Activated naive CD8-positive, alpha-beta T cell treated with anti-CD3 and anti-CD28 coated beads, Interleukin-2, amount 50 U/mL, for 16 hours (primary cell): ENCODE measurements around the gene PRRT2.
"Not testable (repeated sequence)": the region's sequence is repeated elsewhere in the genome, so short reads cannot be mapped to it uniquely, and the experiment has no call there.

ENCODE experiments used
- DNase-seq: peaks from one replicate; pipeline ENCODE4 v3.0.0-alpha.2; 2020; ENCODE audit warnings: low read depth, low spot score

PRRT2 gene

DNA sequence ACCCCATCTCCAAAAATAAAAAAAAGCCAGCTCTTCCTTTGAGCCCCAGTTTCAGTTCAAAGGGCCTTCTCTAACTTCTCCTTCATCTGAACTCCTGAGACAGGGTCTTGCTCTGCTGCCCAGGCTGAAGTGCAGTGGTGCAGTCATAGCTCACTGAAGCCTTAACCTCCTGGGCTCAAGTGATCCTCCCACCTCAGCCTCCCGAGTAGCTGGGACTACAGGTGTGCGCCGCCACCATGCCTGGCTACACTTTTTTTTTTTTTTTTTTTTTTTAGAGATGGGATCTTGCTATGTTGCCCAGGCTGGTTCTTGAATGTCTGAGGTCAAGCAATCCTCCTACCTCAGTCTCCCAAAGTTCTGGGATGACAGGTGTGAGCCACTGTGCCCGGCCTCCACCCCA is 21.2 kb downstream of the PRRT2 start:
- DNase-seq = not testable (repeated sequence)

DNA sequence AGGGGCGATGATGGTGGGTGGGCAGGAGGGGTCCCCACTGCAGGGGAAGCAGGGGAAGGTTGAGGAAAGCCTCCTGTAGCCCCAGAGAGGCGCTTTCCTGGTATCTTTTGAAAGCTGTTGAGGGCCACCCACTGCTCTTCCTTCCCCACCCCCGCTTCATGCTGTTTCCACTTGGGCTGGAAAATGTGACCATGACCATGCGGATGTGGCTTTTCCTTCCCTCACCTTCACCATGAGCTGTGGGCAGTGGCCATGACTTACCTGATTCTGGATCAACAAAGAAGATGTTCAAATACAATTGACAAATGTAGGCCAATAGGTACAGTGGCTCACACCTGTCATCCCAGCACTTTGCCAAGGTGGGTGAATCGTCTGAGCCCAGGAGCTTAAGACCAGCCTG is 22.1 kb downstream of the PRRT2 start:
- no peak for DNase-seq

DNA sequence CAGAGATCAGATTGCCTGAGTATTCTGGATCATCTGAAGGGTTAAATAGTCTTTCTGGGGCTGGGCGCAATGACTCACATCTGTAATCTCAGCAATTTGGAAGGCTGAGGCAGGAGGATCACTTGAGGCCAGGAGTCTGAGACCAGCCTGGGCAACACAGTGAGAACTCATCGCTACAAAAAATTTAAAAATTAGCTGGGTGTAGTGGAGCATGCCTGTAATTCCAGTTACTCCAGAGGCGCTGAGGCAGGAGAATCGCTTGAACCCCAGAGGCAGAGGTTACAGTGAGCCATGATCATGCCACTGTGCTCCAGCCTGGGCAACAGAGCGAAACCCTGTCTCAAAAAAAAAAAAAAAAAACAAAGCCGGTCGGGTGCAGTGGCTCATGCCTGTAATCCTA is 23.9 kb downstream of the PRRT2 start:
- no peak for DNase-seq

DNA sequence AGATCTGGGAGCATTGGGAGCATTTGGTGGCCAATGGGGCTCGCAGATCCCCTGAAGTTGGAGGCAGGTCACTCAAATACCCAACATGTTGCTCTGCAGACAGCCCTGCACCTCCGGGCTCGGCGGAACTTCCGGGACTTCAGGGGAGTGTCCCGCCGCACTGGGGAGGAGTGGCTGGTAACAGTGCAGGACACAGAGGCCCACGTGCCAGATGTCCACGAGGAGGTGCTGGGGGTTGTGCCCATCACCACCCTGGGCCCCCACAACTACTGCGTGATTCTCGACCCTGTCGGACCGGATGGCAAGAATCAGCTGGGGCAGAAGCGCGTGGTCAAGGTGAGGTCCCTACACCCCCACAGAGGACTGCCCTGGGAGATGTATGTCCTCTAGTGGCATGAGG is 24.6 kb downstream of the PRRT2 start:
- no peak for DNase-seq

DNA sequence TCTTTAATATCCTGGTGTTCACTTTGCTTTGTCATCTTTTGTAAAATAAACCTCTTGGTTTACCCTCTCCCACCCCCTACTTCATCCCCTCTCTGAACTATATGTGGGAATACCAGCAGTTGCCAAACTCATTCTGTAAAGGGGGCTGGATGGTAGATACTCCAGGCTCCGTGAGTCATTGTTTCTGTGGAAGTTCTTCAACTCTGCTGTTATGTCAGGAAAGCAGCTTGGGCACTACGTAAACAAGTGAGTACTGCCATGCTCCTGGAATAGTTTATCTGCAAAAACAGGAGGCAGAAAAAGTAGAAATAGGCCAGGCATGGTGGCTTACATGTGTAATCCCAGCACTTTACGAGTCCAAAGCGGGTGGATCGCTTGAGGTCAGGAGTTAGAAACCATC is 25.8 kb downstream of the PRRT2 start:
- no peak for DNase-seq

DNA sequence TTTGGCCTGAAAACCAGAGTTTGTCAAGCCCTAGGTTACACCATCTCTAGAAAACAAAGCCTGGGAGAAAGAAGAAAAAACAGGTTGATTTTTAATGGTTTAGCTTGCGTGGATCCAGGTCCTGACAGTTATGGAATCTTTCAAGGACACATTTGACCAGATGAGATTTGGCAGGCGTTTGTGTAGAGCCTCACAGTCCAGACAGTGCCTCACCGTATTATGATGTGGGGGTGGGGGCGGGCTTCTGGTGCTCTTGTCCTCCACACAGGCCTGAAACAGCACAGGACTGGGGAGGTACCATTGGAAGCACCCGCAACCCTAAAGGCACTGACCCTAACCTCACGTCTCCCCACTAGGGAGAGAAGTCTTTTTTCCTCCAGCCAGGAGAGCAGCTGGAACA is 27.8 kb downstream of the PRRT2 start:
- no peak for DNase-seq

DNA sequence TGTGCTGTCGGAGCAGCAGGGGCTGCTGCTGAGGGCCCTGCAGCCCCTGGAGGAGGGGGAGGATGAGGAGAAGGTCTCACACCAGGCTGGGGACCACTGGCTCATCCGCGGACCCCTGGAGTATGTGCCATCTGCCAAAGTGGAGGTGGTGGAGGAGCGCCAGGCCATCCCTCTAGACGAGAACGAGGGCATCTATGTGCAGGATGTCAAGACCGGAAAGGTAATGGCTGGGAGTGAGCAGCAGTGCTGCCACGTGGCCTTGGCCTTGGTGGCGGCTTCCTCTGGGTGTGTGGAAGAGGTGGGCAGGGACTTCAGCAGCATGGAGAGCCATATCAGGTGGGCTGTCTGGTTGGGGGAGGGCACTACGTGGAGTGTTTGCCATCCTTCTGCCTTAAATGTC is 28.2 kb downstream of the PRRT2 start:
- no peak for DNase-seq

DNA sequence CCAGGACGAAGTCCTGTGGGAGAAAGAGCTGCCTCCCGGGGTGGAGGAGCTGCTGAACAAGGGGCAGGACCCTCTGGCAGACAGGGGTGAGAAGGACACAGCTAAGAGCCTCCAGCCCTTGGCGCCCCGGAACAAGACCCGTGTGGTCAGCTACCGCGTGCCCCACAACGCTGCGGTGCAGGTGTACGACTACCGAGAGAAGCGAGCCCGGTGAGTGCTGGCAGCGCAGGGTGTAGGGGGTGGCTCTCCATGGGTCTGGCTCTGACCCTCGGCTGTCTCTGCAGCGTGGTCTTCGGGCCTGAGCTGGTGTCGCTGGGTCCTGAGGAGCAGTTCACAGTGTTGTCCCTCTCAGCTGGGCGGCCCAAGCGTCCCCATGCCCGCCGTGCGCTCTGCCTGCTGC is 29.6 kb downstream of the PRRT2 start:
- DNase-seq = no peak

DNA sequence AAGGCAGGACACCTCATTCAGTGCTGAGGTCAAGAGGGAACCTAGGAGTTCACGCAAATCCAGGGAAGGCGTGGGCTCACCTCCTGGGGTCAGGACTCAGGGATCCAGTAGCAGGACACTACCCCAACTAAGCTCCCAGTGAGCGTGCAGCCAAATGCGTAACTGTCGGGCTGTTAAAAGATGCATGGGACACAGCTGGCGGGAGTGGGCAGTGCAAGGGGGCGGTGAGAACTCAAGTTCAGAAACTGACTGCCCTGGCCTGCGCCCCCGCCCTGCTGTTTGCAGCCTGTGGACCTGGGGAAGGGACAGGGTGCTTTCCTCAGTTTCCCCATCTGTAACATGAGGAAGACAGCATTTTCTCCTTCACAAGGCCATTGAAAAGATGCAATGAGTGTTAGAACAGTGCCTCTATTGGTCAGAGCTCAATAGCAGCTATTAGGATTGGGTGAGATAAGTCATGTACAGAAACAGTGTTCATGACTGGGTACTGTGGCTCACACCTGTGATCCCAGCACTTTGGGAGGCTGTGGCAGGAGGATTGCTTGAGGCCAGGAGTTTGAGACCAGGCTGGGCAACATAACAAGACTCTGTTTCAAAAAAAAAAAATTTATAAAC is 30.8 kb downstream of the PRRT2 start:
- DNase-seq = no peak

DNA sequence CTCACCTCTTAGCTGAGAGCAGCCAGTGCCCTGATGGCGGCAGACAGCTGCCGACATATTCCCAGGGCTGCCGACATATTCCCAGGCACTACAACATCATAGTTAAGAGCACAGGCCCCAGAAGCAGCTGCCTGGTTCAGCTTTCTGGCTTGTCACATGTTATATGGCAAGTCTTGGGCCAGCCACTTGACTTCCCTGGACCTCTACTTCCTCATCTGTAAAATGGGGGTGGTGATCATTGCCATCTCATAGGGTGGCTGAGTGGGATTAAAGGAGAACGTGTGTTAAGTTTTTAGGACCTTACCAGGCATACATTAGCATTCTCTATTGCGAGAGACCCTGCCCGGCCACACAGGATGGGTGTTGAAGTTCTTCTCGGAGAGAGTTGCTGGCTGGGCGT is 31.9 kb downstream of the PRRT2 start:
- DNase-seq = no peak

DNA sequence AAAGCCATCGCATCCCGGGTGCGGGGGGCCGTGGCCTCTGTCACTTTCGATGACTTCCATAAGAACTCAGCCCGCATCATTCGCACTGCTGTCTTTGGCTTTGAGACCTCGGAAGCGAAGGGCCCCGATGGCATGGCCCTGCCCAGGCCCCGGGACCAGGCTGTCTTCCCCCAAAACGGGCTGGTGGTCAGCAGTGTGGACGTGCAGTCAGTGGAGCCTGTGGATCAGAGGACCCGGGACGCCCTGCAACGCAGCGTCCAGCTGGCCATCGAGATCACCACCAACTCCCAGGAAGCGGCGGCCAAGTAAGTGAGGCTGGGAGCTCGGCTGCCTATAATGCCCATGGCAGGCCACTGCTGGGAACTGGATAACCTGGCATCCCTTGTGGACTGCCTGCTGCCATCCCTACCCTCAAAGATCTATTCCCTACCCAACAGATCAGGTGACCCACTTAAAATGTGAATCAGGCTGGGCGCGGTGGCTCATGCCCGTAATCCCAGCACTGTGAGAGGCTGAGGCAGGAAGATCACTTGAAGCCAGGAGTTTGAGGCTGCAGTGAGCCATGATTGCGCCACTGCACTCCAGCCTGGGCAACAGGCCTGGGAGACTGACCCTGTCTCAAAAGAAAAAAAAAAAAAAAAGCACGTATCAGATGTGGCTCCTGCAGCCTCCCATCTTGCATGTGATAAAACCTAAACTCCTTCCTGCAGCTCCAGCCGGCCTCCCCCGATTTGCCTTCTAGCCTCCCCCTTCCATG is 32.8 kb downstream of the PRRT2 start:
- DNase-seq = no peak

DNA sequence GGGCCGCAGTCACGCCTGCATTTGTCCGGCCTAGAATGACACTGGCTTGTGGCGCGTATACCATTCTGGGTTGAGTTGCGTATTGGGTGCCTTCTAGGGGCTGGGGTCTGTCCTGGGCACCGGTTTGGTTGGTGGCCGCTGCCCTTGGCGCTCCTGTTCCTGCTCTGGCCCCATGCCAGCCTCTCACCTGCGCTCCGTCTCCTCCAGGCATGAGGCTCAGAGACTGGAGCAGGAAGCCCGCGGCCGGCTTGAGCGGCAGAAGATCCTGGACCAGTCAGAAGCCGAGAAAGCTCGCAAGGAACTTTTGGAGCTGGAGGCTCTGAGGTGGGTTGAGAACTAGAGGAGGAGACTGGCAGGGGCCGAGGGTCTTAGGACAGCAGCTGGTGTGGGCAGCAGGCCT is 33.7 kb downstream of the PRRT2 start:
- DNase-seq = no peak

DNA sequence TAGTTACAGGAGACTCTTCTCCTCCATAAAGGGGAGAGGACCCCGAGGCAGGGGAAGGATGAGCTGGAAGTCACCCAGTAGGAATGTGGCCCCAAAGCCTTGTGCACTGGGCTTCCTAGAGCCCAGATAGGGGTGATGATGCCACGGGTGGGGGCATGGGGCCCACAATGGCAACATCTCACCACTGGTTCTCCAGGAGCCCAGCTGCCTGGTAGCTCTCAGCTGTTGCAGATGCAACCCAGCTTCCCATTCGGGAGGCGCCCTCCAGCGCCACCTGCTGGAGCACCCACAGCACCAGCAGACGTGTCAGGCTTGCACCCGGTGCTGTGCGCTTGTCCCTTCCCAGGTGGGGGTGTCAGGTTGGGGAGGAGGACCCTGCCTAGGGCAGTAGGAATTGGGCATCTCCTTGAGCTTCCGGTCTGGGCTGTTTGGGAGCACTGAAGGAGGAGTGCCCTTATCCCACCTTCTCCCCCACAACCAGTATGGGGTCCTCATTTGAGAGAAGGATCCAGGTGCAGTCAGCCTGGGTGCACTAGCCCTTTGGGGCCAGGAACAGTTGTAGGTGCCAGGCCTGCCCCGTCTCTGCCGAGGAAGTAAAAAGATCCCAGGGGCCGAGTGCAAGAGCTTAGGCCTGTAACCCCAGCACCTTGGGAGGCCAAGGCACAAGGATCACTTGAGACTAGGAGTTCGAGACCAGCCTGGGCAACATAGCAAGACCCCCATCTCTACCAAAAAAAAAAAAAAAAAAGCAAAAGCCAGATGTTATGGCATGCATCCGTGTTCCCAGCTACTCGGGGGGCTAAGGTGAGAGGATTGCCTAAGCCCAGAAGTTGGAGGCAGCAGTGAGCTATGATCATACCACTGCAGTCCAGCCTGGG is 36.7 kb downstream of the PRRT2 start:
- DNase-seq = peak; percentile 64

DNA sequence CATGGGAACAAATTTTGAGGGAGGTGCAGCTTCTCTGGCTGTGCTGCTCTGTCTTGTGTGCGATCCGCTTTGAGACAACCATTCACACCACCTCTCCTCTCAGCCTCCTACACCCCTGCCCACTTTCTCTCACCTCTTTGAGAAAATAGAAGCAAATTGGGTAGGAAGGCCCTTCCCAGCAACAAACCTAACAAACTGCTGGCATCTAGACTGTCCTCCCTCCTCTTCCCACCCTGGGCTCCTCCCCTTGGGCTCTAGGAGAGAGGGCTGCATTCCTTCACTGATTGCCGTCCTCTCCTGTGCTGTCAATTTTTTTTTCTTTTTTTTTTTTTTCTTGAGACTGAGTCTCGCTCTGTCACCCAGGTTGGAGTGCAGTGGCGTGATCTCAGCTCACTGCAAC is 37.5 kb downstream of the PRRT2 start:
- DNase-seq = no peak

DNA sequence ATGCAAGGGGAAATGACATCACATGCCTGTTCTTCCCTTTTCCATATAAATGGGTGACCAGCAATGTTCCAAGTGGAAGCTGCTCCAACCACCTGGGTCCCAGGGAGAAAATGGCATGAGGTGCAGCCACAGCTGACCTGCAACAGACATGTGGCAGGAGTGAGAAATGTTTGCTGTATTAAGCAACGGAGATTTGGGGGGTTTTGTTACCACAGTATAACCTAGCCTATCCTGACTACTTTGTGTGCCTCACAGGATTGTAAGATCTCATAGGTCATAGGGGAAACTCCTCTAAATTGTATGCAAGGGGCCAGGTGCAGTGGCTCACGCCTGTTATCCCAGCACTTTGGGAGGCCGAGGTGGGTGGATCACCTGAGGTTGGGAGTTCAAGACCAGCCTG is 39.0 kb downstream of the PRRT2 start:
- no peak for DNase-seq

DNA sequence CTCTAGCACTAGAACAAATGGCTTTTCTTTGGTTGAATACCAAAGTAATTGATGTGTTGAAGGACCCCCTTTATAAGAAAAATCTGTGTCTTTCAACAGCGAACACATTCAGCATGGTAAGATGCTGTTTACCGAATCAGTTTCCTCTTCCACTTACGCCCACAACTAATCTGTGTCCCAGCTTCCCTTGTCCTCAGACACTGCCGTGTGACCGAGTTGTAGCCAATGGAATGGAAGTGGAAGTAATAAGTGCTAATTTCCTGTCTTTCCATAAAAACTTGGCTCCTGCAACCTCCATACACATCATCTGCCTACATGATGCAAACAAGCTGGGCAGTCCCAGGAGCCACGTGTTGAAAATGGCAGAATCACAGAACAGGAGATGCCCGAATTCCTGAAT is 40.7 kb downstream of the PRRT2 start:
- no peak for DNase-seq

DNA sequence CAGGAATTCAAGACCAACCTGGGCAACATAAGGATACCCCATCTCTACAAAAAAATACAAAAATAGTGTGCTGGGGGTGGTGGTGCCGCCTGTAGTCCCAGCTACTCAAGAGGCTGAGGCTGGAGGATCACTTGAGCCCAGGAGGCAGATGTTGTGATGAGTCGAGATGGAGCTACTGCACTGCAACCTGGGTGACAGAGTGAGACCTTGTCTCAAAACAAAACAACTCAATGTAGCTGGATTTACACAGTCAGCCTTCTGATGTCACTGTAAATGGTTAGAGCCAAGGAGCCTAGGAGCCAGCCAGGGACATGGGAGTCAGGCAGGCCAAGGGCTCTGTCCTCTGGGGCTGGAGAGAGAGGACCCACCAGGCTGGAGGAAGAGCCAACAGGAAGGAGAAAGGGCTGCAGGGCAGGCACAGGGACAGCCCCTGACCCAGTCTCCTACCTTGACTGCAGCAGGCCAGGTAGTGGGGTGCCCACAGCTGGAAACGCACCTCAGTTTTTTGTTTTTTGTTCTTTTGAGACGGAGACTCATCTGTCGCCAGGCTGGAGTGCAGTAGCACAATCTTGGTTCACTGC is 42.6 kb downstream of the PRRT2 start:
- no peak for DNase-seq

DNA sequence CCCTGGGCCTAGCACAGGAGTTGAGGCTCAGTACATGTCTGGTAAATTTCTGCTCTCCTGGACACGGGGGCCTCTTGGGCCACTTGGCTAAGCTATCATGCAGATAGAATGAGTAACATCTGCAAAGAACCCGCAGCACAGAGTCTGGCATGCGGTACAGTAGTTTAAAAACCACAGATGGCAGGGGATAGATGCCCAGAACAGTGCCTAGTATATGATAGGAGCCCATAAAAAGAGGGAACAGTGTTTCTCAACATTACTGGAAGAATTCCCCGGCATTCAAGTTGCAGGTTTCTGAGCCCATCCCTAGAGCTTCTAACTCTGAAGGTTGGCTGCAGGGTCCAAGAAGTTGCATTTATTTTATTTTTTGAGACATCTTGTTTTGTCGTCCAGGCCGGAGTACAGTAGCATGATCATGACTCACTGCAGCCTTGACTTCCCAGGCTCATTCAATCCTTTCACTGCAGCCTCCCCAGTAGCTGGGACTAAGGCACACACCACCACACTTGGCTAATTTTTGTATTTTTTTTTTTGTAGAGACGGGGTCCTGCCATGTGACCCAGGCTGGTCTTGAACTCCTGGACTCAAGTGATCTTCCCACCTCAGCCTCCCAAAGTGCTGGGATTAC is 45.3 kb downstream of the PRRT2 start:
- no peak for DNase-seq

DNA sequence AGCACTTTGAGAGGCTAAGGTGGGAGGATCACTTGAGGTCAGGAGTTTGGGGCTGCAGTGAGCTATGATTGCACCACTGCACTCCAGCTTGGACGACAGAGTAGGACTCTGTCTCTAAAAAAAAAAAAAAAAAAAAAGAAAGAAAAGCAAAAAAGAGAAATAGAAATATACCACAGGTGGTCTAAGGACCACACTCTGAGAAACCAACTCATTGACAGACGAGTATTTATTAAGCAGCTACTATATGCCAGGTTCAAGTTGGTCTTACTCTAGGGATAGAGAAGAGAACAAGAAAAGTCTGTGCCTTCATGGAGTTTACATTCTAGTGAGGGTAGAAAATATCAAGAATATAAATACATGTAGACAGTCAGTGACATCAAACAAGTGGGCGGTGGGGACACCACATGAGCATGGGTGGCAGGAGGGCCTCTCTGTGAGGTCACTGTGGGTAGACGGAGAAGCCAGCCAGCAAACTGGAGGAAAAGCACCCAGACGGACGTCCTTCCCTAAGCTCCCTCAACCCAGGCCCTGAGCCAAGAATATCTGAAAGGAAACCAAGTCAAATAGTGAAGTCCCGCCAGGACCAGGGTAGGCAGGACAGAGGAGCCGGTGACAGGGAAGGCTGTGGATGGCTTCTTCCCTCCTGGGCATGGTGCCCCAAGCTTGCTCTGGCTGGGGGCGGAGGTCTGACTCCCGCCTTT is 46.3 kb downstream of the PRRT2 start:
- DNase-seq = no peak

DNA sequence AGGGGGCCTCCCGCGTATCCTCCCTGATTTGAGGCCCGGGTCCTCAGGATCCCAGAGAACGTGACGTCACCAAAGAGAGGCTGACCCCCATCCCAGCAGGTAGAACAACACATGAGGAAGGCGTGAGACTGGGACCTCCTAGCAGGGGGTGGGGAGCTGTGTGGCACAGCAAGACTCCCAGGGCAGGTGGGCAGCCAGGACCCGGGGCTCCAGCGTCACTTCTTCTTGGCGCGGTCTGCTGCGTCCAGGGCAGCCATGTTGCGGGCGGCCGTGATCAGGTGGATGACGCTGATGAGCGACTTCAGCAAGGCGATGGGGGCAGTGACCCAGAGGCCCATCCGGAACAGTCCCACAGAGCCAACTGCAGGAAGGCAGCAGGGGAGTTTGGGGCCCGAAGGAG is 47.0 kb downstream of the PRRT2 start:
- no peak for DNase-seq

DNA sequence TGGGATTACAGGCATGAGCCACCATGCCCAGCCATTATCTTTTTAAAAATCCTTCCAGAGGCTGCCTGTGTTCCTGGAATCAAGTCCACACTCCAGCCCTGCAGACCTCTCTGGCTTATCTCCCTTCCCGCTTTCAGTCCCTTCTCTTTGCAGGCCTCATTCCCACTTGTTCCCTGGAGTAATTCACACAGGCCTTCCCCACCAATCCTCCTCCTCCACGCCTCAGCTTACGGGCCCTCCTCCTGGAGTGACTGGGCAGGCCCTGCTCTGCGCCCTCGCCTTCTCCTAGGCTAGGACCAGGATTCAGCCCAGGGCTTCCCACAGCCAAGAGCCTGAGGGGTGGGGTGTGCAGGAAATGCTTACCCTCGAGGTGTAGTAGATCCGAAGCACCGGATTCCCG is 48.2 kb downstream of the PRRT2 start:
- DNase-seq = no peak
